GM10847 (cell line): ENCODE measurements around the gene MTCP1.

Experiments
- POLR2A ChIP-seq: IDR thresholded peaks from 2 replicates; pipeline ENCODE4 v1.6.1; 2011; ENCODE audit not compliant: insufficient read length; ENCODE audit errors: extremely low read depth

The MTCP1 gene

GRCh38 chrX:155065035-155065734, 5.8 kb downstream of the MTCP1 start:
- TF ChIP-seq POLR2A, result no peak

- no peak for TF ChIP-seq POLR2A
Measured at GRCh38 chrX:155061760-155062159, 9.2 kb downstream of the MTCP1 start.

- TF ChIP-seq POLR2A, result no peak
Measured at GRCh38 chrX:155056877-155057792, 13.8 kb downstream of the MTCP1 start.

- TF ChIP-seq POLR2A, result no peak
Measured at GRCh38 chrX:155056471-155056870, 14.5 kb downstream of the MTCP1 start.

- TF ChIP-seq POLR2A, result no peak
Measured at GRCh38 chrX:155055494-155055893, 15.4 kb downstream of the MTCP1 start.

GRCh38 chrX:155054255-155054654, 16.7 kb downstream of the MTCP1 start:
- TF ChIP-seq POLR2A, result no peak

- TF ChIP-seq POLR2A, result no peak
Measured at GRCh38 chrX:155053656-155054055, 17.3 kb downstream of the MTCP1 start.

- TF ChIP-seq POLR2A, result no peak
Measured at GRCh38 chrX:155052738-155053498, 18.0 kb downstream of the MTCP1 start.

- no peak for TF ChIP-seq POLR2A
Measured at GRCh38 chrX:155048977-155049619, 21.8 kb downstream of the MTCP1 start.

GRCh38 chrX:155046811-155047528, 24.0 kb downstream of the MTCP1 start:
- no peak for TF ChIP-seq POLR2A

GRCh38 chrX:155046129-155046810, 24.7 kb downstream of the MTCP1 start:
- TF ChIP-seq POLR2A, result no peak

- TF ChIP-seq POLR2A, result no peak
Measured at GRCh38 chrX:155035688-155036087, 35.2 kb downstream of the MTCP1 start.

GRCh38 chrX:155031657-155032056, 39.3 kb downstream of the MTCP1 start:
- TF ChIP-seq POLR2A, result no peak

GRCh38 chrX:155028877-155029291, 42.1 kb downstream of the MTCP1 start:
- no peak for TF ChIP-seq POLR2A

GRCh38 chrX:155028129-155028528, 42.8 kb downstream of the MTCP1 start:
- TF ChIP-seq POLR2A, result no peak
